Natural killer cell treated with Interleukin-12 subunit alpha and Interleukin-12 subunit beta and Interleukin-15 and Interleukin-18, amount 100 ng/mL, for 72 hours (primary cell): Measurements from ENCODE around the gene IFNL3. TPM values are rescaled to one million over a fixed set of nuclear protein-coding genes. Genes with fewer than 3 reads are reported as not detected.
A peak's percentile ranks its signal among the peaks of the same experiment; 100 is the strongest.
"Not testable (repeated sequence)": the region's sequence is repeated elsewhere in the genome, so short reads cannot be mapped to it uniquely, and the experiment has no call there.

ENCODE experiments used
- ATAC-seq, 2 donors: fragments of 150-1000 bp; cut with Tn5 transposase in 1 of 2; sonication (Bioruptor Pico), chemical (Tn5 transposase) in 1 of 2; 2 replicates each; pipeline ENCODE4 v1.10.0; 2021
- DNase-seq: peaks from one replicate; pipeline ENCODE4 v3.0.0; 2022; ENCODE audit warnings: low spot score
- H3K27ac Mint-ChIP-seq, 2 donors: 1 replicate in 1 of 2; 2 replicates in 1 of 2; pipeline ENCODE4 v1.8.0; 2022; ENCODE audit warnings: mixed read lengths in 2 of 2, mild to moderate bottlenecking in 1 of 2, moderate library complexity in 1 of 2
- H3K27me3 Mint-ChIP-seq, 2 donors: 1 replicate in 1 of 2; 2 replicates in 1 of 2; pipeline ENCODE4 v1.8.0; 2022; ENCODE audit warnings: mixed read lengths in 2 of 2
- H3K36me3 Mint-ChIP-seq: one replicate; pipeline ENCODE4 v1.8.0; 2022; ENCODE audit warnings: mixed read lengths
- H3K4me1 Mint-ChIP-seq, 2 donors: 1 replicate in 1 of 2; 2 replicates in 1 of 2; pipeline ENCODE4 v1.8.0; 2022; ENCODE audit warnings: low read depth in 2 of 2, mixed read lengths in 2 of 2, mild to moderate bottlenecking in 1 of 2
- H3K4me3 Mint-ChIP-seq: one replicate; pipeline ENCODE4 v1.8.0; 2022; ENCODE audit warnings: mixed read lengths
- H3K9me3 Mint-ChIP-seq: 2 replicates; pipeline ENCODE4 v1.8.0; 2022; ENCODE audit warnings: mixed read lengths
- total RNA-seq, 2 donors: library from RNA; stranded (reverse); gene quantifications; one replicate each; pipeline ENCODE4 v1.2.3, GENCODE V29; 2022

IFNL3 gene
- total RNA-seq, 2 donors from 2014 or later = not detected

- Mint-ChIP-seq H3K27ac (no peak overlapping the region), H3K4me1 (no peaks in the 10 kb centered on the region)
These were observed 26.4 kb downstream of the IFNL3 start for GRCh38 chr19:39218230-39219007.

GRCh38 chr19:39217094-39217493, 27.7 kb downstream of the IFNL3 start:
- H3K9me3 Mint-ChIP-seq = no peaks in the 10 kb centered on the region
- H3K4me1 Mint-ChIP-seq = no peaks in the 10 kb centered on the region
- peaks cover 20 to 22% of the 10 kb centered on the region in 2 donors for H3K27me3 Mint-ChIP-seq
- no peak overlapping the region for H3K4me3 Mint-ChIP-seq
- ATAC-seq (no peak), DNase-seq (no peak)
- H3K27ac Mint-ChIP-seq = no peak overlapping the region
- no peaks in the 10 kb centered on the region for H3K36me3 Mint-ChIP-seq

More at GRCh38 chr19:39218230-39219007, 26.4 kb downstream of the IFNL3 start:
- H3K27me3 Mint-ChIP-seq = peaks cover 22 to 25% of the 10 kb centered on the region in 2 donors
- no peak overlapping the region for H3K4me3 Mint-ChIP-seq
- ATAC-seq (no peak), DNase-seq (no peak)
- no peaks in the 10 kb centered on the region for H3K9me3 Mint-ChIP-seq
- H3K36me3 Mint-ChIP-seq = no peaks in the 10 kb centered on the region

GRCh38 chr19:39215323-39215722, 29.5 kb downstream of the IFNL3 start:
- not testable (repeated sequence) for H3K27ac Mint-ChIP-seq, H3K36me3 Mint-ChIP-seq

GRCh38 chr19:39212375-39212742, 32.4 kb downstream of the IFNL3 start:
- Mint-ChIP-seq H3K4me1 (no peaks in the 10 kb centered on the region), H3K4me3 (no peak overlapping the region), H3K27me3 (peaks cover 5 to 6% of the 10 kb centered on the region in 2 donors), H3K9me3 (no peaks in the 10 kb centered on the region), H3K27ac (no peak overlapping the region), H3K36me3 (no peaks in the 10 kb centered on the region)
- DNase-seq (no peak), ATAC-seq (peak; percentile 82 to 87)

More at GRCh38 chr19:39215323-39215722, 29.5 kb downstream of the IFNL3 start:
- not testable (repeated sequence) for H3K4me1 Mint-ChIP-seq, H3K9me3 Mint-ChIP-seq, H3K4me3 Mint-ChIP-seq, ATAC-seq, DNase-seq
- peaks cover 8 to 11% of the 10 kb centered on the region in 2 donors for H3K27me3 Mint-ChIP-seq

GRCh38 chr19:39211731-39212374, 33.0 kb downstream of the IFNL3 start:
- peaks cover under 1% of the 10 kb centered on the region in 2 donors for H3K27me3 Mint-ChIP-seq

GRCh38 chr19:39209196-39209595, 35.6 kb downstream of the IFNL3 start:
- DNase-seq (no peak), ATAC-seq (no peak)
- Mint-ChIP-seq H3K27me3 (peaks cover 5 to 8% of the 10 kb centered on the region in 2 donors), H3K4me3 (no peak overlapping the region), H3K4me1 (no peaks in the 10 kb centered on the region), H3K9me3 (no peaks in the 10 kb centered on the region), H3K27ac (no peak overlapping the region), H3K36me3 (no peaks in the 10 kb centered on the region)

More at GRCh38 chr19:39211731-39212374, 33.0 kb downstream of the IFNL3 start:
- DNase-seq = no peak
- no peak overlapping the region for H3K27ac Mint-ChIP-seq
- H3K36me3 Mint-ChIP-seq = no peaks in the 10 kb centered on the region
- ATAC-seq = no peak
- no peak overlapping the region for H3K4me3 Mint-ChIP-seq
- H3K4me1 Mint-ChIP-seq = no peaks in the 10 kb centered on the region
- no peaks in the 10 kb centered on the region for H3K9me3 Mint-ChIP-seq

GRCh38 chr19:39208175-39208795, 36.5 kb downstream of the IFNL3 start:
- Mint-ChIP-seq H3K9me3 (no peaks in the 10 kb centered on the region), H3K27ac (no peak overlapping the region), H3K4me3 (no peak overlapping the region), H3K36me3 (no peaks in the 10 kb centered on the region), H3K27me3 (peaks cover 6 to 11% of the 10 kb centered on the region in 2 donors), H3K4me1 (no peaks in the 10 kb centered on the region)
- ATAC-seq (no peak), DNase-seq (no peak)

GRCh38 chr19:39207293-39207836, 37.4 kb downstream of the IFNL3 start:
- Mint-ChIP-seq H3K4me1 (no peaks in the 10 kb centered on the region), H3K4me3 (no peak overlapping the region), H3K27me3 (peaks cover 9 to 11% of the 10 kb centered on the region in 2 donors), H3K27ac (no peak overlapping the region), H3K9me3 (no peaks in the 10 kb centered on the region), H3K36me3 (no peaks in the 10 kb centered on the region)
- ATAC-seq (no peak), DNase-seq (no peak)

GRCh38 chr19:39206122-39206521, 38.7 kb downstream of the IFNL3 start:
- H3K9me3 Mint-ChIP-seq = no peaks in the 10 kb centered on the region
- no peak overlapping the region for H3K4me3 Mint-ChIP-seq
- no peak for DNase-seq
- no peak for ATAC-seq
- peaks cover 13 to 19% of the 10 kb centered on the region in 2 donors for H3K27me3 Mint-ChIP-seq
- no peaks in the 10 kb centered on the region for H3K36me3 Mint-ChIP-seq
- no peaks in the 10 kb centered on the region for H3K4me1 Mint-ChIP-seq
- H3K27ac Mint-ChIP-seq = no peak overlapping the region

- DNase-seq = no peak
- Mint-ChIP-seq H3K27me3 (peaks cover 20 to 26% of the 10 kb centered on the region in 2 donors), H3K9me3 (no peaks in the 10 kb centered on the region), H3K4me3 (no peak overlapping the region), H3K4me1 (no peaks in the 10 kb centered on the region), H3K36me3 (no peaks in the 10 kb centered on the region), H3K27ac (no peak overlapping the region)
- no peak for ATAC-seq
These were observed 39.4 kb downstream of the IFNL3 start for GRCh38 chr19:39205449-39205764.

GRCh38 chr19:39203372-39204341, 41.1 kb downstream of the IFNL3 start, which contains the start of gene SYCN:
SYCN (minus strand) TSS chr19:39204263; CDS start chr19:39204254, 9 bp downstream.
- ATAC-seq = no peak
- Mint-ChIP-seq H3K9me3 (no peaks in the 10 kb centered on the region), H3K36me3 (no peaks in the 10 kb centered on the region), H3K27me3 (peaks cover 25 to 33% of the 10 kb centered on the region in 2 donors), H3K4me1 (no peaks in the 10 kb centered on the region), H3K27ac (no peak within 1 kb of the TSS), H3K4me3 (no peak within 1 kb of the TSS)
- no peak for DNase-seq

- no peaks in the 10 kb centered on the region for H3K9me3 Mint-ChIP-seq
- H3K27me3 Mint-ChIP-seq = peaks cover 30 to 39% of the 10 kb centered on the region in 2 donors
- no peaks in the 10 kb centered on the region for H3K36me3 Mint-ChIP-seq
- no peak for ATAC-seq
- no peak for DNase-seq
- no peak overlapping the region for H3K4me3 Mint-ChIP-seq
- H3K27ac Mint-ChIP-seq = no peak overlapping the region
- H3K4me1 Mint-ChIP-seq = no peaks in the 10 kb centered on the region
These were observed 41.8 kb downstream of the IFNL3 start for GRCh38 chr19:39202998-39203355.

GRCh38 chr19:39200803-39201115, 44.0 kb downstream of the IFNL3 start:
- H3K9me3 Mint-ChIP-seq = no peaks in the 10 kb centered on the region
- ATAC-seq = no peak
- H3K27me3 Mint-ChIP-seq = peaks cover 38 to 51% of the 10 kb centered on the region in 2 donors
- no peak for DNase-seq
- H3K27ac Mint-ChIP-seq = no peak overlapping the region
- H3K4me1 Mint-ChIP-seq = peaks cover 7% of the 10 kb centered on the region in 2 donors
- no peak overlapping the region for H3K4me3 Mint-ChIP-seq
- H3K36me3 Mint-ChIP-seq = peaks cover 6% of the 10 kb centered on the region
